Measurements from ENCODE around the gene BTG2.
A peak's percentile ranks its signal among the peaks of the same experiment; 100 is the strongest.

BTG2 gene

DNA sequence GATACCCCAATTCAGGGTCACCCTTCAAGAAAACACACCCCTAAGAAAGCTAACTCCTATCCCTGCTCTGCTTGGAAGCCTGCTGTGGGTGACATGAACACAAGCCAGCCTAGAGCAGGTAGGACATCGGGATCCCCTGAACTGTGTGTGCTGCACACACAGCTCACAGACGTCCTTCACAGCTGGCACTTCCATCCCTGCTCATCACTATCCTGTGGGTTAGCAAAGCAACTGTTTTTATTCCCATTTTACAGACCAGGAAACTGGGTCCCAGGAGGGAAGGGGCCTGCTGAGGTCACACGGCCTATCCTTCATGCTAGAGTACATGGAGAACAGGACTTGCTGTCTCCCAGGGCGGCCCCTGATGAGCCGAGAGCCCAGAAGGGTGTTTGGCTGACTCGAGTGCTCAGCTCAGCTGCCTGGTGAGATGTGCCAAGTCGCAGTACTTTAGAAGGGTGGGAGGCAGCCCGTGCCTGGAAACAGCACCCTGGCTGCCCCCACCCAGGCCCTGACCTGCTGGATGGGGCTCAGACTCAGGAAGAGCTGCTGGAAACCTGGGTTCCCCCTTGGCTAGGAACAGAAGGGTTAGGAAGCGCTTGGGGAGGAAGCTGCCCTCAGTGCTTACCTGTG, 28.3 kb upstream of the BTG2 start:
- DNase-seq = no peak

DNA sequence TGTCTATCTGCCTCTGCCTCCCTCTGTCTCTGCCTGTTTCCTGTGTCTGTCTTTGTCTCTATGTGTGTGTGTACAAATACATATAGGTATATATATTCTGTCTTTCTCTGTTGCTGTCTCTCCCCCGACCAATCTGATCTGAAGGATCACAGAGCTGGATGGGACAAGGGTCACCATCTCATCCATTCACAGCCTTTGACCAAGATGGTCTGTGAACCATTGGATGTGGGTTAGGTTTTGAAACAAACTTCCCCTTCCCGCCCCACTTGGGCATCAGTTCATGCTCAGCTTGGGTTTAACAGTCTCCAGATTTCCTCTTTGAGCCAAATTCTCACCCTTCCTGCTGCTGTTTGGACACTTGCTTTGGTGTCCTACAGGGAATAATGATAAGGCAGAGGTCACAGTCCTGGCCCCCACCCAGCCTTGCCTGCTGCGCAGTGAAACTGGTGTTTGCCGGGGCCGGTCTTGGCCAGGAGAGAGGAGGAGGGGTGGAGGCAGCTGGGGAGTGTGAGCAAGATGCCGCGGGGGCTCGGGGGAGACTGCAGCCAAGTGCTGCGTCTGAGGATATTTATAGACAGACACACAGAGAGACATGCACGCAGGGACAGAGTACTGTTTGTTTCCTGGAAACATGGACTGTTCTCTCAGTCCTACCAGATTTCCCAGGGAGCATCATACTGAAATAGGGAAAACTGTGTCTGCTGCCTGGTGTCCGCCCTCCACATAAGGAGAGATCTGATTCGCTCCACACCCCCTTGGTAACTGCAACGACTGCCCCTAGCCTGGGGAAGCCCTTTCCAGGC, 27.0 kb upstream of the BTG2 start:
- DNase-seq = no peak

DNA sequence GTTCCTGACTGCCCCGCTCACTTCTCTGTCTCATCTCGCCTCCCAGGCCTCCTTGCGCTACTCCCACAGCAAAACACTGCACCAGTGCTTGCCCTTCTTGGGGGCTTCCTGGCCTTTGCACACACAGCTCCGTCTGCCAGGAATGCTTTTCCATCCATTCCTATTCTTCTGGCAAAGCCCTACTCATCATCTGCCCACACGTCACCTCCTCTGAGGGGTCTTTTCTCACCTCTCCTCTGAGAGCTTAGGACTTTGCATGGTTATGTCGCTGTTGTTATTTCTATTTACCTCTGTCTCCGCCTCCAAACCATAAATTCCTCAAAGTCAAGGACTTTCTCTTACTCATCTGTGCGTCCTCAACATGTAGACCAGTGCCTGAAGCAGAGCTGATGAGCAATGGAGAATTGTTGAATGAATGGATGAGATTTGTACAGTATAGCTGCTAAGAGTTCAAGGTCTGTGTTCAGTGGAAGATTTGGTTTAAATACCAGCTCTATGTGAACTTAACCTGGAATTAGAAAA, 26.4 kb upstream of the BTG2 start:
- DNase-seq = no peak

- DNase-seq = no peak
Measured at GRCh38 chr1:203280061-203280460, 25.3 kb upstream of the BTG2 start.

- DNase-seq = no peak
Measured at GRCh38 chr1:203281033-203281432, 24.3 kb upstream of the BTG2 start.

DNA sequence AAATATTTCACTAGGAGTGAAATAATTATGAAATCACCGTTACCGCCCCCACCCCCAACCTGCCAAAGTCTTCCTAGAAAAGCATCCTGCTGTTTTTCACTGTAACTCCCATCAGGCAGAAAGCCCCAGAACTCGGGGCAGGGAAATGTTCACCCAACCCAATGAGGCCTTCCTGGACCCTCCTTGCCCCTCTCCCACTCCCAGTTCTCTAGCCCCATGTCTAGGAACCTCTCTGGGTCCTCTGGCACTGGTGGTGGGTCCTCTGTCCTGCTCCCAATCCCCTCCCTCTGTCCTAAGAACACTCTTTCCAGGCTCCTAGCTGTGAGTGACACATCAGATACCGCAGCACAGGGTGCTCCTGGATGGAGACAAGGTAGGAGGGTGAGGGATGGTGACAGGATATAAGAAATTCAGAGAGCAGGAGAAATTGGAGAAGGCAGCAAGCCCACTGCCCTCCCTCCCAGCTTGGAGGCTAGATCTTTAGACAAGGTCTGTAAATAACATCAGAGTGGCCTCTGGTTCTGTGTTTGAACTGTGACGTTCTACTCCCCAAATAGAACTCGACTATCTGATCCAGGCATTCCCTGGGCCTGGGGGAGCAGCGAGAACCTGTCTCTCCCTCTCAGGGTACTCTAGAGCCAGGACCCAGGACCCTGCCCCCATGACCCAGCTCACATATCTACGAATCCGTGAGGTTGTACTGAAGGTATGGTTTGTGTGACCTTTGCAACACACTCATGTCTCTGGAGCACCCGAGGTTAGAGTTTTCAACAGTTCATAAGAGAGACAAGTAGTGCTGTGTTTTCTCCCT, 23.3 kb upstream of the BTG2 start:
- no peak for DNase-seq

DNA sequence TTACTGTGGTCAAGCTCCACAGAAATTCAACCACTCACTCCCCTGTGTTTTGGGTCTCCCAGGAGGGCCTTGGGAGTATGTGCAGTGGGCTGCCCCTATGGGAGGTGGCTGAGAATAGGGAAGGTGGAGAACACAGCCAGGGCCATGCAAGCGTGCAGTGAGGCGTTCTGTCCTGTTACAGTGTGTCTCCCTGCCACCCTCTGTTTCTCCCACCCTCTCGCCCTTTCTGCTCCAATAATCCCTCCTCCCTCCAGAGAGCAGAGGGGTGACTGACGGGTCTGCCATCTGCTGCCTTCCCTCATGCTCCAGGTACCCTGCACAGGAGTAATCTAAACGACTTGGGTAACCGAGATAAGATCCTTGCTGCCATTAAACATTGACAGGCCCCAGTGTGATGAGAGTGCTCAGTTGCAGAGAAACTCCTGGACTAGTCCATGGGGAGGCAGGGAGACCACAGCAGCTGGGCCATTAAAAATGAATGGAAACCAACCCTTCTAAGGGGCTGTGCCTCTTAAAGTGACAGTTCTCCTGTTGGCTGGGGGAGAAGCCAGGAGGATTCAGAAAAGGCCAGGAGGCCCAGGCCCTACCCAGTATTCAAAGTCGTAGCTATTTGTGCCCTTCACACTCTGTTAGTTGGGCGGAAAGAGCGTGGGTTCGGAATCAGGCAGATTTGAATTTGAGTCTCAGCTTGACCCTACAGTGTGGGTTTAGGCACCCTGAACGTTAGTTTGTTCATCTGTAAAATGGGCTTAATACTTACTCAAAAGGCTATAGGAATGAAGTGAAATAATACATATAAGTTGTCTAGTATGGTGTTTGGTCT, 22.4 kb upstream of the BTG2 start:
- DNase-seq = no peak

- DNase-seq = no peak
Measured at GRCh38 chr1:203283597-203283996, 21.7 kb upstream of the BTG2 start.

DNA sequence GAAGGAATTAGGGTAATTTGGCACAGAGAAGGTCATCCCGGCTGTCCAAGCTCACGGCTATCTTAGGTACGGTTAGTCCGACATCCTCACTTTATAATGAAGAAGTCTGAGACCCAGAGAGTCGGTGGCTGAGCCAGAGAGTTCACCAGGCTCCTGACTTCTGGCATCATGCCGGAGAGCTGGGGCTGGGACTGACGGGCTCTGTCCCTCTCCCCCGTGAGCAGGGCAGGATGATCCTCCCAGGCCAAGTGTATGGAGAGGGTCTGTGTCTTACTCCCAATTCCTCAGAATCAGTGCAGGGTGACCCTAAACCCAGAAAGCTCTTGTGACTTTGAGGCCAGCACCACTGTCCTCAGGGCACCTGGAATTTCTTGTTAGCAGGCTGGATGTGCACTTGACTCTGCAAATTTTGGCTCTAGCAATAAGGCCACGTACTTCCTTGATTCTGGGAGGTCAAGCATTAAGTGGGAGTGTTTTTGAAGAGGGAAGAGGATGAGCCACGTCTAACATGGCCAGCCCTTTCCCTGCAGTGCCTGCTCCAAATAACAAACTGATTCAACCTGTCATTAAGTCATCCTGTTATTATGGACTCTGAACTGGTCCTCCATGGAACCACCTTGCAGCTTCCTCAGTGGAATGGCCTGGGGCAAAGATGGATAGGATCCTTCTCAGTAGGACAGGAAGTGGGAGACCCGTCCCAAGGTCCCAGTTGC, 20.8 kb upstream of the BTG2 start:
- no peak for DNase-seq

- DNase-seq = no peak
Measured at GRCh38 chr1:203286161-203286984, 18.9 kb upstream of the BTG2 start.

DNA sequence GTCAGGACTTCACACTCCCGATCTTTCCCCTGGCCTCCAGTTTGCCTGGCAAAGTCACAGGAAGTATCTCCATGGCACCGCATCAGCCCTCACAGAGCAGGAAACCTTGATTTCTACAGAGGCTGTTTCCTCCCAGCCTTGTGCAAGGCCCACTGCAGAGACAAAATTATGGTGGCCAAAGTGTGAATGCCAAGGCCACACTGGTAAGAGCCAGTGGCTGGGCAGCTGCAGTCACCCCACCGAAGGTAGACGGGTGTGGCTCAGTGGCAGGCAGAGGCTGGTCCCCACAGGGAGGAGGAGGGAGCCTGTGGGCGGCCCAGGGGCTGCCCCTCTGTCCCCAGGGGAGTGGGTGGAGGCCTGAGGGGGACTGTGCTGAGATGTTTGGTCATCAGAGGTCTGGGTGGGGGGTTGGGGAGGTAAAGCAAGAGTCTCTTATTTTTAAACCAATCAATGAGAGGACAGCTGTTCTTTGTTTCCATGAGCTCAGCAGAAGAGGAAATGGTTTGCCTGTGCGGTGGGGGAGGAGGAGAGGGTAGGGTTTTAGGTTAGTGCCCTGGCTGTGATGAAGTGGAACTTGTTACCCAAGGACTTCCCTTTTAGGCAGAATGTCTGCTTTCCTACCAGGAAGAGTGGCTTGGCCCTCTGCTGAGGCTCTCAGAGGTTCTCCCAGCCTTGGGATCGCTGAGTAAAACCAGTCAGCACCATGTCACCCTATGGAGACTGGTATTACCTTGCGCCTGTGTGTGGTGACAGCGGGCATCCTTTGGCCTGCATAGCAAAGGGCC, 18.0 kb upstream of the BTG2 start:
- peak; percentile 71 to 81 for DNase-seq

DNA sequence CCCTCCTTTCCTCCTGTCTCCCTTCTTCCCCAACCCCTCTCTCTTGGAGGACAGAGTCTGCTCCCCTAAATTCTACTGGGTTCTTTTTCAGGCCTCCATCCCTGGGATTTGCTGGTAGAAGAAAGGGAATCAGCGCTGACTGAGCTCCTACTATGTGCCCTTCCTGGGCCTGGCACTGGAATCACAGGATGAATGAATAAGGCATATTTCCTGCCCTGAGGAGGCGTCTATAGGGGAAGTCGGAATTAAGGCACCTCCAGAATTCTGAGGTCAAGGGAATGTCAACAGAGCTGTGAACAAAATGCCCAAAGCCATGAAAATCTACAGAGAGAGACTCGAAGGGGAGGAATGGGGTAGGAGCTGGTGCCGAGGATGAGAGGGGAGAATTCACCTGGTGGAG, 17.4 kb upstream of the BTG2 start:
- no peak for DNase-seq

DNA sequence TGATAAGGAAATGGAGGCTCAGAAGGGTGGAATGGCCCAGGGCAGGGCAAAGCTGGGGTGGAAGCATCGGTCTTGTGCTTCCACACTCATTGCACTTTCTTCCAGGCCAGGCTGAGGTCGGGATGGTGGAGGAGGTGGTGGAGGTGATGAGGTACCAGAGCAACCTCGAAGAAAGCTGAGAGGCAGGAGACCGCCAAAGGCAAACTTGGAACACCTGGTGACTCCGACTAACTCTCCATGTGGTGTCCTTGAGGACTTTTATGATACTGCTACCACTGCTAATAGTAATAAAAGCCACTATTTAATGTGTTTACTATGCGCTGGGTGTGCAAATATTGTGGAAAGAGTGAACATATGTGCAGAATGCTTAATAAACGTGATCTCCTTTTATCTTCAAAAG, 16.9 kb upstream of the BTG2 start:
- no peak for DNase-seq

- DNase-seq = peak; percentile 88 to 92
Measured at GRCh38 chr1:203289281-203289981, 15.9 kb upstream of the BTG2 start.

DNA sequence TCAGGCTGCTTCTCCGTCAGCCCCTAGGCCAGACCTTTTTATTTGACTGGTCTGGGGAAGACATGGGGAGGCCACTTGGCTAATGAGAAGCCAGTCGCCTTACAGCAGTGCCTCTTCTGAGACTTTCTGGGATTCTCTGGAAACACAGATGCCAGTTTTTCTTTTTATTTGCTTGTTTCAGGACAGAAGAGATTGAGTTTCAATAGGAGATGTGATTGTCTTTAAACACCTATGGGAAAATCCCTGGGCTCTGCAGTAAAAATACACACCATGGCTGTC, 15.4 kb upstream of the BTG2 start:
- DNase-seq = no peak

DNA sequence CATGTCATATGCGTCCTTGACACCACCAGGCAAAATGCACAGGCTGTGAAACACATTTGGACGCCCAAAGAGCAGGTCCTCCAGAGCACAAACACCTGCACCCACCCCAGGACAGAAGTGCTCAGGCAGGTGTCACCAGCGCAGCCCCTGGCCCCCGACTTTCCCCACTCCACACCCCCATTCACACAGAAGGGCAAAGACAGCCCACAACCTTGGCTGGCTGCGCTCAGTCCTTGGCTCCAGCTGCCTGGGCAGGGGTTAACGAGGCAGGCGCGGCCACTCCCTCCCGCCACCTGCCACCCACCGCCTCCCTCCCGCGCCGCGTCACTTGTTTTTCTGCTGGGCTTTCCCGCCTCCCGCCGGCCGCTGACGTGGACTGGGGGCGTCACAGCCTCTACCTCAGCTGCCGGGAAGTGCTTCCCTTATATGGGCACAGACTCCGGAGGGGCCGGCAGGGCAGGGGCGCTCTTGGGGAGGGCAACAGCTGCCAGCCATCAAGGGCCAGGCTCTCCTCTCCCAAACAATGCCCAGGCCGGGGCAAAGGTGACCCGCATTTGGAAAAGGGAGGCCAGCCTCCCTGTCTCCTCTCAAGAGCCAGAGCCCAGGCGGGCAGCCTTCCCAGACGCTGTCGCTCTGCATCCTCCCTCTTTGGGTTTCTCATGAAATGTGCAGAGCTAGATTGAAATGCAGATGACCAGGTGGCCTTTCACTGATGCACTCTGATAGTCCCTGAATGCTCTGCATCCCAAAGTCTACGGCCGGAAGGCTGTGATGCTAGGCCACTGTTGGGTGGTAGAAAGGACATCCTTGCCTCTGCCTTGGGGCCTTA, 14.8 kb upstream of the BTG2 start:
- peak; percentile 97 to 98 for DNase-seq

DNA sequence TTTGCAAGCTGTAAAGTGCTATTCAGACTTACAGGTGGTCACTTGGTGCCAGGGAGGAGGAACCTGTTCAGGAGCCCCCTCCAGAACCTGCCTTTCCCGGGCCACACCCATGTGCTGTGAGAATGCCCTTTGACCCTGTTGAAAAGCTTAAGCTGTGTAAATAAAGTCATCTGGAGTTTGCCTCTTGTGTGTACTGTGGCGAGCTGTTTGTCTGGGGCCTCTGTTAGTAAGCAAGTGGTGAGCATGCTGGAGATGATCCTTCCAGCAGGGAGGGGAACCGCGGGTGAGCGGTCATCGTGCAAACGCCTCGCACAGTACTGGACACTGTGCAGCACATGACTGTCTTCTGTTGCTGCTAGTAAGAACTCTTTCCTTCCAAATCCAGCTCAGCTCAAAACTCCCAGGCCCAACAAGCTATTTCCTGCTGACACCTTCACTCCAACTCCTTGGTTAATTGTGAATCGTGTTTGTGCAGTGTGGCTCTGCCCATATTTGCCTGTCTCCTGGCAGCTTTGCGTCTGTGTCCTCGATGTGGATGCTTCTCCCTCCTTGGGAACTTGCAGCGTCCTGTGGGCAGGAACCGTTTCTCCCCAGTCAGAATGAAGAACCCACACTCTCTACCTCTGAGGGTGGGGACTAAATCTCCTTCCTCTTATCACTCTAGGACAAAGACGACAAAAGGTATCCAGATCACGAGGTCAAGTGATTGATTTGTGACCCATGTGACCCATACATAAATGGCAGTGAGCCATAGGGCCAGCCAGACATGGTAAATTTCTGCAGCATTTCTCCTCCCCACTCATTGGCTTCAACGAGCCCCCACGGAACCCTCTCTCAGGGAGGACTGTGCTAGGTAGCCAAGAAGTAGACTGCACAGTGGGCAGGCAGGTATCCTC, 13.9 kb upstream of the BTG2 start:
- no peak for DNase-seq

DNA sequence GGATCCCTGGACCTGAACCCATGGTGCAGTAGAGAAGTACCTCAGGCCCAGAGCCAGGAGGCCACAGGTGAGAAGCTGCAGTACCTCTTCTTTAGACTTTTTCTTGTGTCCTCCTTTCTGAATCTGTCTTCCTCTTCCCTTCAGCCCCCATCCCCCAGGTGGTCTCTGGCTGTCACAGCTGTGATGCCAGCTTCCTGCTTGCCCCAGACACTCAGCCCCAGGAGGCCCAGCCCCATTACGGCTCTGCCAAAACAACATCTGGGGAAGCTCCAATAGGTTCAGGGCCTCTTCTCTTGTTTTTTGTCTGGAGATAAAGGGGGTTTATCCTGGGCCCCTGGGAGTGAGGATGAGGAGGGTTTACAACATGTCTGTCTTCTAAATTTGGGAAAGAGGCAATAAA, 9.5 kb upstream of the BTG2 start:
- no peak for DNase-seq
